HL-60 (cell line): ENCODE data around the gene FOXE3.

Experiments
- POLR2AphosphoS5 ChIP-seq: IDR thresholded peaks from 2 replicates; pipeline ENCODE4 v1.6.1; 2012; ENCODE audit warnings: low read depth
- TF ChIP-seq, protein P1 (sequence below): IDR thresholded peaks from one replicate; pipeline ENCODE4 v1.5.1; 2011; ENCODE audit warnings: low read length, control low read depth, inconsistent platforms; ENCODE audit not compliant: insufficient read depth
- TF ChIP-seq, protein P2 (sequence below): IDR thresholded peaks from 2 replicates; pipeline ENCODE4 v1.6.1; 2012; ENCODE audit warnings: low read depth; ENCODE audit not compliant: insufficient replicate concordance

DNA sequence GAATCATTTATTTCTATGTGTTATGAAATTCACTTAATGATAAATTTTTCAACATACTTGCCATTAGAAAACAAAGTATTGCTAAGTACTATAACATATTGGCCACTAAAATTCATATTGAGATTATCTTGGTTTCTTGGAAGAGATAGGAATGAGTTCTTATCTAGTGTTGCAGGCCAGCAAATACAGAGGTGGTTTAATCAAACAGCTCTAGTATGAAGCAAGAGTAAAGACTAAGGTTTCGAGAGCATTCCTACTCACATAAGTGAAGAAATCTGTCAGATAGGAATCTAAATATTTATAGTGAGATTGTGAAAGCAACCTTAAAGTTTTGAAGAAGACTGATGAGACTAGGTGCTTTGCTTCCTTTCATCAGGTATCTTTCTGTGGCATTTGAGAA, 37.9 kb upstream of the FOXE3 start:
- TF ChIP-seq, protein P1, sequence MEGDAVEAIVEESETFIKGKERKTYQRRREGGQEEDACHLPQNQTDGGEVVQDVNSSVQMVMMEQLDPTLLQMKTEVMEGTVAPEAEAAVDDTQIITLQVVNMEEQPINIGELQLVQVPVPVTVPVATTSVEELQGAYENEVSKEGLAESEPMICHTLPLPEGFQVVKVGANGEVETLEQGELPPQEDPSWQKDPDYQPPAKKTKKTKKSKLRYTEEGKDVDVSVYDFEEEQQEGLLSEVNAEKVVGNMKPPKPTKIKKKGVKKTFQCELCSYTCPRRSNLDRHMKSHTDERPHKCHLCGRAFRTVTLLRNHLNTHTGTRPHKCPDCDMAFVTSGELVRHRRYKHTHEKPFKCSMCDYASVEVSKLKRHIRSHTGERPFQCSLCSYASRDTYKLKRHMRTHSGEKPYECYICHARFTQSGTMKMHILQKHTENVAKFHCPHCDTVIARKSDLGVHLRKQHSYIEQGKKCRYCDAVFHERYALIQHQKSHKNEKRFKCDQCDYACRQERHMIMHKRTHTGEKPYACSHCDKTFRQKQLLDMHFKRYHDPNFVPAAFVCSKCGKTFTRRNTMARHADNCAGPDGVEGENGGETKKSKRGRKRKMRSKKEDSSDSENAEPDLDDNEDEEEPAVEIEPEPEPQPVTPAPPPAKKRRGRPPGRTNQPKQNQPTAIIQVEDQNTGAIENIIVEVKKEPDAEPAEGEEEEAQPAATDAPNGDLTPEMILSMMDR, result no peak
- TF ChIP-seq, protein P2, sequence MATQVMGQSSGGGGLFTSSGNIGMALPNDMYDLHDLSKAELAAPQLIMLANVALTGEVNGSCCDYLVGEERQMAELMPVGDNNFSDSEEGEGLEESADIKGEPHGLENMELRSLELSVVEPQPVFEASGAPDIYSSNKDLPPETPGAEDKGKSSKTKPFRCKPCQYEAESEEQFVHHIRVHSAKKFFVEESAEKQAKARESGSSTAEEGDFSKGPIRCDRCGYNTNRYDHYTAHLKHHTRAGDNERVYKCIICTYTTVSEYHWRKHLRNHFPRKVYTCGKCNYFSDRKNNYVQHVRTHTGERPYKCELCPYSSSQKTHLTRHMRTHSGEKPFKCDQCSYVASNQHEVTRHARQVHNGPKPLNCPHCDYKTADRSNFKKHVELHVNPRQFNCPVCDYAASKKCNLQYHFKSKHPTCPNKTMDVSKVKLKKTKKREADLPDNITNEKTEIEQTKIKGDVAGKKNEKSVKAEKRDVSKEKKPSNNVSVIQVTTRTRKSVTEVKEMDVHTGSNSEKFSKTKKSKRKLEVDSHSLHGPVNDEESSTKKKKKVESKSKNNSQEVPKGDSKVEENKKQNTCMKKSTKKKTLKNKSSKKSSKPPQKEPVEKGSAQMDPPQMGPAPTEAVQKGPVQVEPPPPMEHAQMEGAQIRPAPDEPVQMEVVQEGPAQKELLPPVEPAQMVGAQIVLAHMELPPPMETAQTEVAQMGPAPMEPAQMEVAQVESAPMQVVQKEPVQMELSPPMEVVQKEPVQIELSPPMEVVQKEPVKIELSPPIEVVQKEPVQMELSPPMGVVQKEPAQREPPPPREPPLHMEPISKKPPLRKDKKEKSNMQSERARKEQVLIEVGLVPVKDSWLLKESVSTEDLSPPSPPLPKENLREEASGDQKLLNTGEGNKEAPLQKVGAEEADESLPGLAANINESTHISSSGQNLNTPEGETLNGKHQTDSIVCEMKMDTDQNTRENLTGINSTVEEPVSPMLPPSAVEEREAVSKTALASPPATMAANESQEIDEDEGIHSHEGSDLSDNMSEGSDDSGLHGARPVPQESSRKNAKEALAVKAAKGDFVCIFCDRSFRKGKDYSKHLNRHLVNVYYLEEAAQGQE, result no peak
- TF ChIP-seq POLR2AphosphoS5, result no peak
